ENCODE results near the gene ZNF423.

DNA sequence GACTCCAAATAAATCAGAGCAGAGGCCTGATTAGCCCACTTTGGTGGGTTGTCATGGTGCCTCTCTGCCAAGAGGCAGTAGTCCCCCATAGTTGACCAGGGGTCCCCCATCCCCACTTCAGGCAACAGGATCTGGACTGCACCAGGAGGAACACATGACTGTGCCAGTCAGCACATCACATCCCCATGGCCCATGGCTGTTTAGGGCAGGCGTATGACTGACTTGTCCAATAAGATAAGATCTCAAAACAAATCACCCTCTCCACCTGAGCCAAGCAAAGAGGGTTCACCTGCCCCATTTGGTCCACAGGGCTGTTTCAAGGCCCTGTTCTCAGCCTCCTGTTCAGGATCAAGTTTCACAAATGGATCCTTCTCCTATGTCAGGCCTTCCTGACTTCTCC lies 389.0 kb downstream of the ZNF423 start:
- TF ChIP-seq, protein P1, sequence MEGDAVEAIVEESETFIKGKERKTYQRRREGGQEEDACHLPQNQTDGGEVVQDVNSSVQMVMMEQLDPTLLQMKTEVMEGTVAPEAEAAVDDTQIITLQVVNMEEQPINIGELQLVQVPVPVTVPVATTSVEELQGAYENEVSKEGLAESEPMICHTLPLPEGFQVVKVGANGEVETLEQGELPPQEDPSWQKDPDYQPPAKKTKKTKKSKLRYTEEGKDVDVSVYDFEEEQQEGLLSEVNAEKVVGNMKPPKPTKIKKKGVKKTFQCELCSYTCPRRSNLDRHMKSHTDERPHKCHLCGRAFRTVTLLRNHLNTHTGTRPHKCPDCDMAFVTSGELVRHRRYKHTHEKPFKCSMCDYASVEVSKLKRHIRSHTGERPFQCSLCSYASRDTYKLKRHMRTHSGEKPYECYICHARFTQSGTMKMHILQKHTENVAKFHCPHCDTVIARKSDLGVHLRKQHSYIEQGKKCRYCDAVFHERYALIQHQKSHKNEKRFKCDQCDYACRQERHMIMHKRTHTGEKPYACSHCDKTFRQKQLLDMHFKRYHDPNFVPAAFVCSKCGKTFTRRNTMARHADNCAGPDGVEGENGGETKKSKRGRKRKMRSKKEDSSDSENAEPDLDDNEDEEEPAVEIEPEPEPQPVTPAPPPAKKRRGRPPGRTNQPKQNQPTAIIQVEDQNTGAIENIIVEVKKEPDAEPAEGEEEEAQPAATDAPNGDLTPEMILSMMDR (IDR thresholded peaks at IDR 0.05), result no peak
- TF ChIP-seq POLR2A (IDR thresholded peaks at IDR 0.05), result no peak

Data from Peyer's patch (tissue), 4 donors.